ENCODE data around the gene ZFYVE26.
"Not testable (repeated sequence)": the region's sequence is repeated elsewhere in the genome, so short reads cannot be mapped to it uniquely, and the experiment has no call there.

DNA sequence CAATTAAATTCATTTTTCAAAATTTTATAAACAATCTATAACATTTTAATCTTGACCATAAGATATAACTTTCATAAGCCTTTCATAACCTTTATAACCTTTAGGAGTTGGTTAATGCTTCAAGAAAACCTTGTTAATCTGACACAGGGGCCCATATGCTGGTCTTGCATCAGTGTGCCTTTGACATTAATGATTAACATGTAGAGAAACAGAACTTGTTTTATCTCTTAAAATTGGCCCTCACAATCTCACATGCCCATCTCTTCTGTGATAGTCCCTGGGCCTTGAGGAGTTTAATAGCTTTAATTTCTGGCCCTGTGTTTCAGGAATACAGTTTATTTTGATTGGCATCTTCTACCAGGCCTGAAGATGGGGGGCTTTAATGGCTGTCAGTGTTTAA is 107.0 kb downstream of the ZFYVE26 start:
- not testable (repeated sequence) for TF ChIP-seq POLR2A (IDR thresholded peaks at IDR 0.05; ENCODE audit: low read length); GATA1 (IDR thresholded peaks at IDR 0.05; ENCODE audit: low read depth, low read length)

Data from erythroblast (primary cell).